ENCODE measurements around the gene ATXN7L2. TPM values are rescaled to one million over a fixed set of nuclear protein-coding genes. Genes with fewer than 3 reads are reported as not detected.

ATXN7L2 gene
- total RNA-seq, 1 donor from 2014 or later = 4.9 TPM

DNA sequence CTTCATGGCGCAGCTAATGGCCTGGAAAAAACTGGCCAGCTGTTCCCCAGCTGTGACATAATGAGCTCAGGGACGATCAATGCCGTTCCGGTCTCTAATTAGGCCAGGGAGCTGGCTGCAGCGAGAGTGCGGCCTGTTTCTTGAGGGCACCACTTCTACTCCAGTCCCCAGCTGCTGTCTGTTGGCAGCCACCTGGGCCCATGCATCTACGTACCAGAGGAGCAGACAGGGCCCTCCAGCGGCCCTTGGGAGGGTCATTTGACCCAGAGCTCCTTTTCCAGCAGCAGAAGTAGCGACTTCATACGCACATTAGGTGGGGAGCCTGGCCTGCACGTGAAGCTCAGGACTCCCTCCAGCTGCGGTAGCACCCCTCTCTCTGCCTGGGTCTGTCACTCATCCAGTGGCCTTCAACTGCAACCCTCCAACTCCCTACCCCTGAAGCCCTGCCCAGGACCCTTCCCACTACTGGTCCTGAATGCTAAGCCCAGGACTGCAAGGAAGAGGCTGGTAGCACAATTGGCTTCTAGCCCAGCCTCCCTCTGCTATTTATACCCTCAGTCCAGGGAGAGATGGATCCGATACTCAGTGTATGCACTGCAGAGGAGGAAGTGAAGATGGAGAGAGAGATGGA lies 46.9 kb downstream of the ATXN7L2 start:
- DNase-seq (ENCODE audit: extremely low spot score in 2 of 2) = no peak
- intact Hi-C loops (cut with DNase I) = loop anchor here (5.0 to 10.0 kb wide), 2 partner anchors 33 to 106 kb away; partner anchors contain the start of gene PSMA5
- Histone ChIP-seq H3K9me3 (no peaks in the 10 kb centered on the region), H3K4me1 (peaks cover 7% of the 10 kb centered on the region), H3K36me3 (no peaks in the 10 kb centered on the region), H3K27me3 (no peaks in the 10 kb centered on the region), H3K27ac (no peak overlapping the region), H3K4me3 (no peak overlapping the region)
- TF ChIP-seq, protein P1, sequence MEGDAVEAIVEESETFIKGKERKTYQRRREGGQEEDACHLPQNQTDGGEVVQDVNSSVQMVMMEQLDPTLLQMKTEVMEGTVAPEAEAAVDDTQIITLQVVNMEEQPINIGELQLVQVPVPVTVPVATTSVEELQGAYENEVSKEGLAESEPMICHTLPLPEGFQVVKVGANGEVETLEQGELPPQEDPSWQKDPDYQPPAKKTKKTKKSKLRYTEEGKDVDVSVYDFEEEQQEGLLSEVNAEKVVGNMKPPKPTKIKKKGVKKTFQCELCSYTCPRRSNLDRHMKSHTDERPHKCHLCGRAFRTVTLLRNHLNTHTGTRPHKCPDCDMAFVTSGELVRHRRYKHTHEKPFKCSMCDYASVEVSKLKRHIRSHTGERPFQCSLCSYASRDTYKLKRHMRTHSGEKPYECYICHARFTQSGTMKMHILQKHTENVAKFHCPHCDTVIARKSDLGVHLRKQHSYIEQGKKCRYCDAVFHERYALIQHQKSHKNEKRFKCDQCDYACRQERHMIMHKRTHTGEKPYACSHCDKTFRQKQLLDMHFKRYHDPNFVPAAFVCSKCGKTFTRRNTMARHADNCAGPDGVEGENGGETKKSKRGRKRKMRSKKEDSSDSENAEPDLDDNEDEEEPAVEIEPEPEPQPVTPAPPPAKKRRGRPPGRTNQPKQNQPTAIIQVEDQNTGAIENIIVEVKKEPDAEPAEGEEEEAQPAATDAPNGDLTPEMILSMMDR (IDR thresholded peaks at IDR 0.05) = no peak
- no peak for TF ChIP-seq POLR2A (IDR thresholded peaks at IDR 0.05)
- TF ChIP-seq POLR2AphosphoS5 (IDR thresholded peaks at IDR 0.05; ENCODE audit: insufficient read depth in 1 of 2, low read depth in 1 of 2) = no peak

DNA sequence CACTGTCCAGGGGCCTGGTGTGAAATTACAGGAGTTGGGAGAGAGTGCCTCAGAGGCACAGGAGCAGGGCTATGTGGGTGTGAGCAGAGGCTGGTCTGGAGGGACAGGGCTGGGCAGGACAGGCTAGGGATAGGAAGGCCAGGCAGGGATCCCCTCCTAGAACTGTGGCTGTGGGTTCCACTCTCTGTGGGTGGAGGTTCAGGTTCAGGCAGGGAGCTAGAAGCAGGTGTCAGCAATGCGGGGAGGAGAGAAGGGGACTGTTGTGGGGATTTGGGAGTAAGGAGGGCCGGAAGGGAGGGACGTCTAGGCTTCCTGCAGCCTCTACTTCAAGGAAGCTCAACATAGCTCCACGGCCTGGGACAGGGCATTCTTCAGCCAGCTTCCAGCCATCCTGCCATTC lies 47.7 kb downstream of the ATXN7L2 start:
- no peak for TF ChIP-seq POLR2AphosphoS5 (IDR thresholded peaks at IDR 0.05; ENCODE audit: insufficient read depth in 1 of 2, low read depth in 1 of 2)
- no peak for TF ChIP-seq POLR2A (IDR thresholded peaks at IDR 0.05)
- TF ChIP-seq, protein P1 (IDR thresholded peaks at IDR 0.05) = no peak
- Histone ChIP-seq H3K27me3 (no peaks in the 10 kb centered on the region), H3K36me3 (no peaks in the 10 kb centered on the region), H3K9me3 (no peaks in the 10 kb centered on the region), H3K4me3 (no peak overlapping the region), H3K4me1 (peaks cover 7% of the 10 kb centered on the region), H3K27ac (no peak overlapping the region)
- peak in 1 of 2 donors; percentile 82 for DNase-seq (ENCODE audit: extremely low spot score in 2 of 2)
- intact Hi-C loops (cut with DNase I) = loop anchor here (5.0 to 10.0 kb wide), 2 partner anchors 34 to 107 kb away; partner anchors contain the start of gene PSMA5

DNA sequence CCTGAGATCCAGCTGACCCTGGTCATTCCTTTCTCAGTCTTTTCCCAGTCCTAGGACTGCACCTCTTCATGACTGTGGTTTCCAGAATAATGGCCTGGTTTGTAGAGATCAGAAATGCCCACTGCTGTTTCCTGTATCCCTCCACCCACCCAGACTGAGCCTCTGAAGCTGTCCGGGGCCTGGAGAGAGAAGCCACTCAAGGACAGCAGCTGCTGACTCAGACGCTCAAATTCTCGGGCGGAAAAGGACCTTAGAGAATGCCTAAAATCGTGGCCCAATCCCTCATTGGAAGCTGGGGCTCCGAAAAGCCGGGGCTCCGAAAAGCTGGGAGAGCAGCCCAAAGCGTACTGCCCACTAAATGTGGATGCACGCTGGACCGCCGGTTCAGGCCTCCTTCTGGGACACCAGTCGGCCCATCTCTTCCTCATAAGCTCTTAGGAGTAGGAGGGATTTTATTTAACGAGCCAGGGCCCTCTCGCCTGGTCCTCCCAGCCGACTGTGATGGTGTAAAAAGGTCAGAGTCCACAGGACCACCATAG lies 48.2 kb downstream of the ATXN7L2 start:
- no peak overlapping the region for H3K4me3 ChIP-seq
- H3K9me3 ChIP-seq = no peaks in the 10 kb centered on the region
- H3K27me3 ChIP-seq = no peaks in the 10 kb centered on the region
- no peak overlapping the region for H3K27ac ChIP-seq
- TF ChIP-seq, protein P1 (IDR thresholded peaks at IDR 0.05) = no peak
- no peak for TF ChIP-seq POLR2A (IDR thresholded peaks at IDR 0.05)
- TF ChIP-seq POLR2AphosphoS5 (IDR thresholded peaks at IDR 0.05; ENCODE audit: insufficient read depth in 1 of 2, low read depth in 1 of 2) = no peak
- DNase-seq (ENCODE audit: extremely low spot score in 2 of 2) = peak in 1 of 2 donors; percentile 84
- H3K36me3 ChIP-seq = no peaks in the 10 kb centered on the region
- peaks cover 7% of the 10 kb centered on the region for H3K4me1 ChIP-seq
- intact Hi-C loops (cut with DNase I) = loop anchor here (5.0 to 10.0 kb wide), 2 partner anchors 35 to 107 kb away; partner anchors contain the start of gene PSMA5

DNA sequence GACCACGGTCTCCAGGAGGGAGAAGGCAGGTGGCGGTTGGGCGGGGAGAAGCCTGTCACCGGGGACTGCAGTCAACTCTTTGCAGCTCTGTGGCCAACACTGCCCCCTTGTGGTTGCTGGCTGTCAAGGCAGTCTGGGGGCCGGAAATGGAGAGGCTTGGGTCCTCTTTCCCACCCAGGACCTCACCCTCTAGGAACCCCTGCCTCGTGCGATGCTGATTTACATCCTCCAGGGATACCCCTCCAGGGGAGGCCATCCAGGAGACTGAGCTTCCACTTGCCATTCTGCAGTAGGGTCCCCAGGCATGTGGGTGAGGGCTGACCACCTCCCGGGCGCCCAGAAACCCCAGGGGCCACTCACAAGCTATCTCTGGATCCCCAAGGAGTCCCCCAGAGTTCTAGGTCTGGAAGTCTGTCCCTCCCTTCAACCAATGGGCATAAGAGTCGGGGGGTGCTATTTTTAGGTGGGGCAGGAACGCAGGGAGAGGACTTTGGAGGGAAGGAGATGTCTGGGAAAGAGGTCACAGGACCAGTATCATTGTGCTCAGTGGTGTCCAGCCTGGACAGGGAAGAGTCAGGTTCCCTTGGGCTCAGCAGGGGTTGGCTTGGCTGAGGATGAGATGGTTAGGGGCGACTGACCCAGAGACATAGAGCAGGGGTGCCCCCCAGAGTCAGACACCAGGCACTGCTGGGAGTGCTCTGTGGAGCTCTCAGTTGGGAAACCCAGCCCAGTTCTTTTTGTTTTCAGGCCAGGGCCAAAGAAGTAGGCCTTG lies 48.8 kb downstream of the ATXN7L2 start:
- peak in 1 of 2 donors; percentile 96 for DNase-seq (ENCODE audit: extremely low spot score in 2 of 2)

More for the DNA sequence above, 48.8 kb downstream of the ATXN7L2 start:
- Histone ChIP-seq H3K27ac (peak overlapping the region; percentile 40), H3K27me3 (no peaks in the 10 kb centered on the region), H3K4me3 (no peak overlapping the region), H3K4me1 (peaks cover 7% of the 10 kb centered on the region), H3K9me3 (no peaks in the 10 kb centered on the region), H3K36me3 (no peaks in the 10 kb centered on the region)
- intact Hi-C loops (cut with DNase I) = loop anchor here (5.0 to 10.0 kb wide), 2 partner anchors 35 to 108 kb away; partner anchors contain the start of gene PSMA5
- TF ChIP-seq, protein P1 (IDR thresholded peaks at IDR 0.05) = peak; percentile 97 to 99 (median 98)
- TF ChIP-seq POLR2AphosphoS5 (IDR thresholded peaks at IDR 0.05; ENCODE audit: insufficient read depth in 1 of 2, low read depth in 1 of 2) (peak in 1 of 2 donors; percentile 22), POLR2A (IDR thresholded peaks at IDR 0.05) (no peak)
